Raji (cell line): ENCODE results near the gene RAB24.

ENCODE experiments used
- POLR2A ChIP-seq: IDR thresholded peaks from 2 replicates; pipeline ENCODE4 v1.6.1; 2011; ENCODE audit warnings: low read depth, low read length, control low read depth; ENCODE audit not compliant: insufficient read depth

Gene RAB24

GRCh38 chr5:177320879-177321278 is 17.4 kb upstream of the RAB24 start:
- no peak for TF ChIP-seq POLR2A

GRCh38 chr5:177319913-177320588 is 16.5 kb upstream of the RAB24 start:
- no peak for TF ChIP-seq POLR2A

- TF ChIP-seq POLR2A, result no peak
Measured at GRCh38 chr5:177317959-177318377, 14.4 kb upstream of the RAB24 start.

GRCh38 chr5:177316005-177316404 is 12.5 kb upstream of the RAB24 start:
- no peak for TF ChIP-seq POLR2A

GRCh38 chr5:177315411-177315810 is 11.9 kb upstream of the RAB24 start:
- TF ChIP-seq POLR2A, result no peak

- no peak for TF ChIP-seq POLR2A
Measured at GRCh38 chr5:177314376-177315342, 11.1 kb upstream of the RAB24 start.

- no peak for TF ChIP-seq POLR2A
Measured at GRCh38 chr5:177313561-177314259, 10.2 kb upstream of the RAB24 start.

- TF ChIP-seq POLR2A, result no peak; the same call in 1 of the 2 replicates
Measured at GRCh38 chr5:177312649-177313181, 9.2 kb upstream of the RAB24 start.

- TF ChIP-seq POLR2A, result peak; percentile 65
Measured at GRCh38 chr5:177311723-177312648, 8.5 kb upstream of the RAB24 start, which contains the start of gene MXD3. Gene MXD3, minus strand, starts transcription at chr5:177311898. Its CDS starts 68 bp downstream, at chr5:177311830.

GRCh38 chr5:177311392-177311722 is 7.8 kb upstream of the RAB24 start:
- 0 out of 2 replicates have a peak, but pooled peaks have one; percentile 41 for TF ChIP-seq POLR2A

GRCh38 chr5:177310757-177311391 is 7.4 kb upstream of the RAB24 start:
- peak; percentile 76 for TF ChIP-seq POLR2A

GRCh38 chr5:177310332-177310731 is 6.8 kb upstream of the RAB24 start:
- TF ChIP-seq POLR2A, result no peak

GRCh38 chr5:177309351-177310191 is 6.1 kb upstream of the RAB24 start:
- TF ChIP-seq POLR2A, result no peak
